RKO (cell line): ENCODE results near the gene SCRN2.
A peak's percentile ranks its signal among the peaks of the same experiment; 100 is the strongest.

Source experiments
- DNase-seq: peaks from one replicate; pipeline ENCODE4 v3.0.0-alpha.2; 2016; ENCODE audit warnings: low spot score

Gene SCRN2

GRCh38 chr17:47846716-47847340 lies 5.8 kb upstream of the SCRN2 start:
- DNase-seq, result no peak

- DNase-seq, result no peak
These were observed 4.6 kb upstream of the SCRN2 start for GRCh38 chr17:47845716-47846075.

GRCh38 chr17:47844814-47845715 lies 4.0 kb upstream of the SCRN2 start:
- peak; percentile 40 for DNase-seq

- no peak for DNase-seq
These were observed 3.2 kb upstream of the SCRN2 start for GRCh38 chr17:47844227-47844626.

GRCh38 chr17:47843391-47843730 lies 2.3 kb upstream of the SCRN2 start:
- DNase-seq, result no peak

- no peak for DNase-seq
These were observed 617 bp upstream of the SCRN2 start for GRCh38 chr17:47841488-47842291.

- DNase-seq, result no peak
These were observed 902 bp downstream of the SCRN2 start for GRCh38 chr17:47840001-47840741.

- no peak for DNase-seq
These were observed 2.0 kb downstream of the SCRN2 start for GRCh38 chr17:47839071-47839470.

- DNase-seq, result no peak
These were observed 2.4 kb downstream of the SCRN2 start for GRCh38 chr17:47838636-47839035.

- no peak for DNase-seq
These were observed 3.6 kb downstream of the SCRN2 start for GRCh38 chr17:47837401-47838039.

- DNase-seq, result no peak
These were observed 4.5 kb downstream of the SCRN2 start for GRCh38 chr17:47836601-47837000.

GRCh38 chr17:47834756-47835155 lies 6.3 kb downstream of the SCRN2 start:
- no peak for DNase-seq

- DNase-seq, result peak; percentile 22
These were observed 9.1 kb downstream of the SCRN2 start for GRCh38 chr17:47831934-47832327.

- peak; percentile 95 for DNase-seq
These were observed 9.8 kb downstream of the SCRN2 start, which contains the start of the genes LRRC46 and MRPL10 for GRCh38 chr17:47831003-47831933. Gene LRRC46, plus strand, starts transcription at chr17:47831670. Its CDS starts 320 bp downstream, at chr17:47831990. Gene MRPL10, minus strand, starts transcription at chr17:47831541. Its CDS starts 30 bp downstream, at chr17:47831511.

- DNase-seq, result no peak
These were observed 10.6 kb downstream of the SCRN2 start for GRCh38 chr17:47830396-47831002.

- DNase-seq, result no peak
These were observed 11.2 kb downstream of the SCRN2 start for GRCh38 chr17:47829870-47830269.

GRCh38 chr17:47823519-47823918 lies 17.6 kb downstream of the SCRN2 start:
- no peak for DNase-seq

- DNase-seq, result no peak
These were observed 18.3 kb downstream of the SCRN2 start for GRCh38 chr17:47822785-47823184.

GRCh38 chr17:47821424-47822391 lies 19.4 kb downstream of the SCRN2 start, which contains the start of gene OSBPL7:
Gene OSBPL7, minus strand, starts transcription at chr17:47821794. Its CDS starts 1,516 bp downstream, at chr17:47820278.
- DNase-seq, result peak; percentile 95
